Activated T-helper 1 cell treated with Interleukin-2 at 50 U/mL for 16 hours (primary cell): ENCODE measurements around the gene RASD2.

Experiments used
- DNase-seq: peaks from one replicate; pipeline ENCODE4 v3.0.0-alpha.2; 2020; ENCODE audit warnings: low read depth

The RASD2 gene

DNA sequence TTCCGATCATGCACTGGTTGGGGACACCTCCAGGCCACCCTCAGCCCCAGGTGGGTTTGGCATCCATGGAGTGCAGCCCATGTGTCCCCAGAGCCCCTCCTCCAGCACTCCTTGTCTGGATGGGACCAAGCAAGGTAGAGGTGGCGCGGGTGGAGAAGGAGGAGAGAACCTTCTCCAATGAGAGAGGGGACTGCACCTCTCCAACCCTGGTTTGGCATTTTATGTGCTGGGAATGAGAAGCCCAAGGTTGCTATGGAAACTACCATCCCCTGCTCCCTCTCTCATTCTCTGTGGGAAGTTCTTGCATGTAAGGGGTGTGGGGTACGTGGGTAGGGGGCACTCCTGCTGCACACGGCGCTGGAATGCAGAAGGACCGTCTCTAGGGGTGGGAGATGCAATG lies 21.8 kb upstream of the RASD2 start:
- no peak for DNase-seq

DNA sequence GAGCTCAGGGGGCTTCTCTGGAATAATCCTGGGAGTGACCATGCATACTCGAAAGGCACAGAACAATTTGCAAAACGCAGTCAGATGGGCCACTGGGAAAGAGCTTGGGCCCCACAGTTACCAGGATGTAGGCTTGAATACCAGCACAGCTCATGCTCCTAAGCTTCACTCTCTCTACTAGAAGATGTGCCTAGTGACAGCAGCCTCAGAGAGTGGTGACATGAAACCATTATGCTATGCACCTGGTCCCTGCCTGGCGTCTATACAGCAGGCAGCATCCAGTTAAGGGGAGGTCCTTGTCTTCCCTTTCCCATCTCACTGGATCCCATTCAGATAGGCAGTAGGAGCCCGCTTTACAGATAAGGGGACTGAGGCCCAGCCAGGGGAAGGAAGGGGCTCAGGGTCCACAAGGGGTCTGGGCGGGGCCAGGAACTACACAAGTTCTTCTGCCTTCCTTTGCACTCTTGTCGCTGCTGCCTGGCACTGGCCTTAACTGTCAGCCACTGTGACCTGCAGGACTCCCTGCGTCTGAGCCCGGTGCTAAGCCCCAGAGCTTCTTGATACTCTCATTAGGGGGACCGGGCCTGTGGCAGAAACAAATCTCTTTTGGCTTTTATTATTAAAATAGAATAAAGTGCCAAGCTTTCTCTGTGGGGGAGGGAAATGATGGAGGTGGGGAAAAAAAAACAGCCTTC lies 21.2 kb upstream of the RASD2 start:
- DNase-seq: no peak

DNA sequence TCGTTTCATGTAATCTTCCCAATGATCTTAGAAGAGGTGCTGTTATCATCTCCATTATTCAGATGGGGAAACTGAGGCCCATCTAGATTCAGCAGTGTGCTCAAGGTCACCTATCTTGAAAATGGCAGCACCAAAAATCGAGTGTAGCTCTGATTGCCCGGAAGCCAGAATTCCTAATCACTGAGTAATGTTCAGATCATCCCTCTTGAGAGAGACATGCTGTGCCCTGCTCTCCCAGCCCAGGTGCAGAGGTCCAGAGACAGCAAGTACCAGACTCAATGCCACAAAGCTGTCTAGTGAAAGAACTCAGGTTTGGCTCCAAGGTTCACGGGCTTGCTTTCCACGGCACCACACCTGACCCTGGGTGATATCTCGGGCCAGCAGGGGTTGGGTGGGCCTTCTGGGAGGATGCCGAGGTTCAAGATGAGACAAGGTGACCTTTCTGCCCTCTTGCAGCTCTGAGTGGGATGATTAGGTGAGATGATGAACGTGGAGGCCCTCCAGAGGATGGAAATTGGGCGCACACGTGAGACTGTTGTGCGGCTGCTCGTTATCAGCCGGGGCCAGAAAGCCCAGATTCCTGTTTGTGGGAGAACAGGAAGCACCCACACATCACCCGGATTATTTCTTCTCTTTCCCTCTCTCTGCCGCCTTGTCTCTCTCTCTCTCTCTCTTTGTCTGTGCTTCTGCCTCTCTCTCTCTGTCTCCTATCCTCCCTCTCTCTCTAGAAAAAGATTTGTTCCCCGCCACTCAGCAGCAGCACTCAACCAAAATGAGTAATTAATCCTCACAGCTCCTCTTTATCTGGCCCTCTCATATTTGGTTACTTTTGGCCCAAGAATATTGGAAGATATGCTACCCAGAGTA lies 19.0 kb upstream of the RASD2 start:
- no peak for DNase-seq

DNA sequence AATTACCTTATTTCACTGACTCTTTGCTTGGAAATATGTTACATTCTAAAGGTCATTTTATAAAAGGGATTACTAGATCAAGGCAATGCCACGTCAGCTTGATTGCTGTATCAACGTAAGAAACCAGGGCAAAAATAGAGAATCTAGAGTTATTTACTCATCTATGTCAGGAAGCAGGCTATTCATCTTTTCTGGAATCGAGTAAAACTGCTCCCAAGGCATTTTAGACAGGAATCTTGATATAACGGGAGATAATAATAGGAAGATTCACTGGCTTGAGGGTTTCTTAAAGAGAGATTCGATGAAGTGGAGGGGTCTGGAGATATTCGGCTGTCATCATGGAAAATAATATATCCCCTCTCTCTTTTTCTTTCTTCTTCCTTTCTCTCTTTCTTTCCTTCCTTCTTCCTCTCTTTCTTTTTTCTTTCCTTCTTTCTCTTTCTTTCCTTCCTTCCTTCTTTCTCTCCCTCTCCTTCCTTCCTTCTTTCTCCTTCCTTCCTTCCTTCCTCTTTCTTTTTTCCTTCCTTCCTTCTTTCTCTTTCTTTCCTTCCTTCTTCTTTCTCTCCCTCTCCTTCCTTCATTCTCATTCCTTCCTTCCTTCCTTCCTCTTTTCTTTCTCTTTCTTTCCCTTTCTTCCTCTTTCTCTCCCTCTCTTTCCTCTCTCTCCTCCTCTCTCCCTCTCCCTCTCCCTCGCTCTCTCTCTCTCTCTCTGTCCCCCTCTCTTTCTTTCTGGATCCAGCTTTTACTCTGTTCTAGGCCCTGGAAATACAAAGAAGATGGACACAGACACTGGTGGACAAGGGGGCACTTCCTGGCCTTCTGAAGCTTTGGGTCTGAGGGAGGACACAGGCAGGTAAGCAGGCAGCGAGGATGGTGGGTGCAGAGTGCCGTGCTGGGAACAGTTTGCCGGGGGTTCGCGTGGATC lies 18.1 kb upstream of the RASD2 start:
- no peak for DNase-seq

DNA sequence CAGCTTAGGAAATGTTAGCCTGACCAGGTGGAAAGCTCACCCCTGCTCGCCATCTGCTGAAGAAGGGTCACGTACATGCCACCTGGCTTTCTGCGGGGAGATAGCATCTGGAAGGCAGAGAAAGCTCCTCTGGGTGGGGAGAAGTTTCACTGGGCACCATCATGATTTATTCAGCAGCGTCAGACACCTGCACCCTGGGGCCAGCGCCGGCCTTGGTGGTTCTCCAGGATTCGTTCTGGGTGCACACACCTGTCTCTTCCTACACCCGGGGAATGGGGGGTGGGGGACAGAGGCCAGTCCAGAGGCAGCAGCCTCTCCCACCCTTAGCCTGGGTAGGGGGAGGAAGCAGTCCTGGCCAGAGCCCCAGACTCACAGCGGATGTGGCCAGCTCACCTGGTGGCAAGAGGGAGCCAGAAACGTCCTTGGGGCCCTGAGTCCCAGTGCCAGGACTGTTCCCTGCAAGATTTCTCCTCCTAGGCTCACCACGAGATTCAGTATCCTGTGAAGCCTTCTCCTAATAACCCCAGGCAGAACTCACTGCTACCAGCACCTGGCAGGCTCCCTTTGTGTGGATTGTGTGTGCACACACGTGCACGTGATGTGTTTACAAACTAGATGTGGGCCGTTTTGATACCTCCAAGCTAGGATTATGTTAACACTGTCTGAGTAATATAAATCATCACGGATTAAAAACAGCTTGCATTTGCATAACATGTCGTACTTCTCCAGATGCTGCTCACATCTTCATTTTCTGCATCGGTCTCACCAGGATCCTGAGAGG lies 17.3 kb upstream of the RASD2 start:
- no peak for DNase-seq

DNA sequence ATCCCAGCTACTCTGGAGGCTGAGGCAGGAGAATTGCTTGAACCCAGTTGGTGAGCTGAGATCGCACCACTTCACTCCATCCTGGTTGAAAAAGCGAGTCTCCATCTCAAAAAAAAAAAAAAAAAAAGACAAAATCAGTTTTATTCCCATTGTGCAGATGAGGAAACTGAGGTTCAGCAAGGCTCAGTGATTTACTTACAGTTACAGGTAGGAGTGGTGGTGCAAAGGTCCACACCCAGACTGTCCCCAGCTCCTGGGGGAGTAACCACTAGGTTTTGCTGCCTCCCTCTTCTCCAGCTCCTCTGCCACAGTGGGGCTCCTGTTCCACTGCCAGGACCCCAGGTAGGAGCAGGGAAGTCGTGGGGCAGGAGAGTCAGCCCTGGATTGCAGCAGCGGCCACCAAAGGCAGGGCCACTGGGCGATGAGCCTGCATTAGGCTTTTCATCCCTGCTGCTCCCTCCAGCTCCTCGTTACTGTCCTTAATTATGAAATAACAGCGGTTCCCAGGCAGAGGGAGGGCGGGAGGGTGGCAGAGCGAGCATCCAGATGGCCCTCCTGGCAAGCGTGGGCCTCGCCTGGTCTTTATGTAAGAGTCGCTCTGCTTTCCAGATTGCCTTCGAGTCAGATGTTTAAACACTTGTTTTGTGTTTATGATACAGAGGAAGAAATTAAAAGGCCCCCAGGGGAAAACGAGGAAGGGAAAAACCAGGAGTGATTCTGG lies 15.5 kb upstream of the RASD2 start:
- no peak for DNase-seq

DNA sequence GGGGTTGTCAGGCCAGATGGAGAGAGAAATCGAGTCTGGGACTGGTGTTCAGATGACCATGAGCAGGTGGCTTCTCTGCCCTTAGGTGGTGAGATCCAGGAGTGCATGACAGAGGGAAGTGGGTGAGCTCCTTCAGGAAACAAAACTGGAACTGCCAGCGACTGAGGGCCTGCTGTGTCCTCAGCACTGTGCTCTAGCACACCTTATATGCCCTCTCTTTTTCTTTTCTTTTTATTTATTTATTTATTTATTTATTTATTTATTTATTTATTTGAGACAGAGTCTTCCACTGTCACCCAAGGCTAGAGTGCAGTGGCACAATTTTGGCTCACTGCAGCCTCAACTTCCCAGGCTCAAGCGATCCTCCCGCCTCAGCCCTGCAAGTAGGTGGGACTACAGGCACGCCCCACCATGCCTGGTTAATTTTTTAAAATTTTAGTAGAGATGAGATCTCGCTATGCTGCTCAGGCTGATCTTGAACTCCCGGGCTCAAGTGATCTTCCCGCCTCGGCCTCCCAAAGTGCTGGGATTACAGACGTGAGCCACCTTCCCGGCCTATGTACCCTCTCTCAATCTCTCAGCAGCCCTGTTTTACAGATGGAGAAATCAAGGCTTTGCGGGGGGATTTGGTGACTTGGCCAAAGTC lies 14.8 kb upstream of the RASD2 start:
- DNase-seq: no peak

DNA sequence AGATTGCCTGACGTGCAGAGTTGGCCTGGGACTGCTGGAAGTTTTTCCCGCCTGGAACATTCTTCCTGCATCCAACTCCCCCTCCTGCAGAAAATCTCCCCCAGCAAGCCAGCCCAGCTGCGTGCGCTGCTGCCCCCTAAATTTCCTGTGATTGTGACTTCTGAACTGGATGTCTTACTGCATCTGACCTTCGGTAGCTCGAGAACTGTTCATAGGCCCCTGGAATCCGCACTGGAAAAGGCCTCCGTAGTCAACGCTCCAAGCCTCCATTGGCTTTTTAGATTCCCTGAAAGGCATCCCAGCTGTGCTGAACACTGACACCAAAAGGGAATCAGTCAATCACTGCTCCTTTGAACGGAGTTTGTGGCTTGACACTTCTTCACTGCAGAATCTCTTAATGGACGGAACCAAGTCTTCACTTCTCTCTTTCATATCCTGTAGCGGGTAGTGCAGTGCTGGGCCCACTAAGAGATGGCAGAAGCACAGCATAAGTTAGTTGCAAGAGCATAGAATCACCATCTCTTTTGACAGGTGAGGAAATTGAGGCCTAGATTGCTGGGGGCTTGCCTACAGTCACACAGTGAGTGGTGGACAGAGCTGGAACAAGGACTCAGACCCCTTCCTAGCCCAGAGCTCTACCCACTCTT lies 14.2 kb upstream of the RASD2 start:
- no peak for DNase-seq

DNA sequence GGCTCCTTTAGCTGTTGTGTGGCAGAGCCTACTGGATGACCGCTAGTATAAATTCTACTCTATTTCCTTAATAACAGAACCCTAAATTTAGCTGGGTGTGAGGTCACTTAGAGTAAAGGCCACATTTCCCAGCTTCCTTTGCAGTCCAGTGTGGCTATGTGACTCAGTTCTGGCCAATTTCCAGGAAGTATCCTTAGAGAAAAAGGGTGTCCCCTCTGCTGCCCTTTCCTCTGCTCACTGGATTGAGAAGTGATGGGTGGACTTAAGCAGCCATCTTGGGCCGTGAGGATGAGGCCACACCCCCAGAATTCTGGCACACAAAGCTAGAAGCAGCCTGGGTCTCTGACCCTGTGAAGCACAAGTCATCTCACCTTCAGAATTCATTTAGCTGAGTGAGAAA lies 11.7 kb upstream of the RASD2 start:
- DNase-seq: no peak

DNA sequence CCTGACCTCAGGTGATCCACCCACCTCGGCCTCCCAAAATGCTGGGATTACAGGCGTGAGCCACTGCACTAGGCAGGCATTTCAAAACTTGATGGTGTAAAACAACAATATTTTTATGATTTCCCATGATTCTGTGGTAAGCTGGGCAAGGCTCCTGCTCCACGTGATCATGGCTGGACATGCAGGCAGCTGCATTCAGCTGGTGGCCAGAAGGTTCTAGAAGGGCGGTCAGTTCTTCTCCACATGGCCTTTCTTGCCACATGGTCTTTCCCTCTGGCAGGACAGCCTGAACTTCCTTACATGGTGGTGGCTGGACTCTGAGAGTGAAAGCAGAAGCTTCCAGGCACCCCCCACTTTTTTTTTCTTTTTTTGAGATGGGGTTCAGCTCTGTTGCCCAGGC lies 9.9 kb upstream of the RASD2 start:
- no peak for DNase-seq

DNA sequence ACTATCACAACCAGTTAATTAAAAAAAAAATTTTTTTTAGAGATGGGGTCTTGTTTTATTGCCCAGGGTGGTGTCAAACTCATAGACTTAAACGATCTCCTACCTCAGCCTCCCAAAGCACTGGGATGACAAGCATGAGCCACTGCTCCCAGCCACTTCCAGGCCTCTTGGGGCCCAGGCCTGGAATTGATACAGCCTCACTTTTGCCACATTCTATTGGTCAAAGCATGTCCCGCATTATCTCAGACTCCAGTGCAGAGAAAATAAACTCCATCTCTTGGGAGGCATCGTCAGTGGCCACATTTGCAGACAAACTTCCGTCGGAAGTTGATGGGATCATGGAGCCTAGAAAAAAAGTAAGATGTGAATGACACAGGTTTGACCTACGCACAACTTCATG lies 9.4 kb upstream of the RASD2 start:
- no peak for DNase-seq

DNA sequence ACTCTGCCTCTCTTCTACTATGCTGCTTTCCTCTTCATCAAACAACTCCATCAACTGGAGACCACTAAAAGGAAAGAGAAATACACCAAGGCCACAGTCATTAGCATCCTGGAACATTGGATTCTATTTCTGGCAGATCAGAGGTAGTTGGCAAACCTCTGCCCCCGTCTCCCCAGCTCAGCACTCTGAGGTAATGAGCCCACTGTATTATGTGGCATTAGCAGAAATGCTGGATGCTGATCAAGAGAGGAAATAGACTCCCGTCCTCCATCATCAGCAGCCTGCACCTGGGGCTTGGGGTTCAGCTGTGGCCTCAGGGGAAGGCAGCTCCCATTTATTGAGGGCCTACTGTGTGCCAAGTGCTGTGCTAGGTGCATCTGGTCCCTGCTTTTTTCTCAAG lies 9.0 kb upstream of the RASD2 start:
- no peak for DNase-seq

DNA sequence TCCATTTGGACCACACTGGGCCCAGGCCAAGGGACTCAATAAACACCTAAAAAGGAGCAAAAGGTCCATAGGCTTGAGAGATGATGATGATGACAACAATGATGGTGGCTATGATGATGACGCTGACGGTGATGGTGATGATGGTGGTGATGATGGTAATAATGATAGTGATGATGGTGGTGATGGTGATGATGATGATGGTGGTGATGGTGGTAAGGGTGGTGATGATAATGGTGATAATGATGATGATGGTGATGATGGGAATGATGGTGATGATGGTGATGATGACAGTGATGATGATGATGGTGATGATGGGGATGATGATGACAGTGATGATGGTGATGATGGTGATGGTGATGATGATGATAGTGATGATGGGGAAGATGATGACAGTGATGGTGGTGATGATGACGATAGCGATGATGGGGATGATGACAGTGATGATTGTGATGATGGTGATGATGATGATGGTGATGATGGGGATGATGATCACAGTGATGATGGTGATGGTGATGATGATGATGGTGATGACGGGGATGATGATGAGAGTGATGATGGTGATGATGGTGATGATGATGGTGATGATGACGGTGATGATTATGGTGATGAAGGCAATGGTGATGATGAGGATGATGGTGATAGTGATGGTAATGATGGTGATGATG lies 7.1 kb upstream of the RASD2 start:
- DNase-seq: no peak

DNA sequence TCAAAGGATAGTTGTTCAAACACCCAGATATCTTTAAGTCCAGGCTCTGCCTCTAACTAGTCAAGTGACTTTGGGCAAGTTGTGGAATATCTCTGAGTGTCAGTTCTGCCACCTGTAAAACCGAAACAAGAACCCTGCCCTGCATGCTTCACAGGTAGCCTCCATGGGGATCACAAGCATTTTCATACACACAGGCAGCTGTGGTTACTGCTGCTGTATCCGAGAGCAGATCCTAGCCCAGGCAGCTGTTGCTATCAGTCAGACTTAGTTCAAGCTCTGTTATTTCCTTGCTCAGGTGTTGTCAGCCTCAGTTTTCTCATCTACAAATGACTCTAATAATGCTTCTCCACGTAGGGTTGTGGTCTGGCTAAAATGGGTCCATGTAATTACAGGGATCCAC lies 6.5 kb upstream of the RASD2 start:
- no peak for DNase-seq

DNA sequence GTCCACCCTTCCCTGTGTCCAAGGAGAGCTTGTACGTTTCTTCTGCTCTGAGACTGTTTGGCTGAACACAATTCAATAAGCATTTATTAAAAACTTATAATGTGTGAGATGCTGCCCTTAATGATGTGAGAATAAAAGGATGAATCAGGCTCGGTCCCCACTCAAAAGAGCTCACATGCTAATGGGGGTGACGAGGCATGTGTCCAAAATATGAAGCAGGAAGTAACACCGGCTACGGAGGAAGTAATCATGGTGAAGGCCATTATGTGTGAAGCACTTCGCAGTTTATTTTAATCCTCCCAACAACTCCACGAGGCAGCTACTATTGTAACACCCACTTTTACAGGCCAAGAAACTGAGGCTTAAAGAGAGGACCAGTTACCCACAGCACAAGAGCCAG lies 3.4 kb upstream of the RASD2 start:
- DNase-seq: no peak

DNA sequence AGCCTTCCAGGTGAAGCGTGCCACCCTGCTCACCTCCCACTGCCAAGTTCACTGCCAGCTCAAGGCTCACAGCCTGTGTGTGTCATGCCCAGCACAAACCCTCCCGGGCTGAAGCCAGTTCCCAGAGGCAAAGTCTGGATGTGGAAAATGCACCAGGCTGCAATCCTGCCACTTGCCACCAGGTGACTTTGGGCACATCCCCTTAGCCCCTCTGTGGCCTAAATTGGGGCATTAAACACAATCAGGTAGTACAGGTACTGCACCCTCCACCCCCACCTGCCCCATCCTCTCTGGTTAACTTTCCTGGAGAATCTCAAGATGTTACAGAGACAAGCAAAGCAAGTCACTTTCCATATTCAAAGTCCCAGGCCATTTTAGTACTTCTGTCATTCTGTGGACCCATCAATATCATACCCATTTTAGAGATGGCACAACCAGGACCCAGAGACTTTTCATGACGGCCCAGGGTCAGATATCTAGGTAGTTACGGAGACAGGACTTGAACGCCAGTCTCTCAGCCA lies 1.8 kb upstream of the RASD2 start:
- no peak for DNase-seq

DNA sequence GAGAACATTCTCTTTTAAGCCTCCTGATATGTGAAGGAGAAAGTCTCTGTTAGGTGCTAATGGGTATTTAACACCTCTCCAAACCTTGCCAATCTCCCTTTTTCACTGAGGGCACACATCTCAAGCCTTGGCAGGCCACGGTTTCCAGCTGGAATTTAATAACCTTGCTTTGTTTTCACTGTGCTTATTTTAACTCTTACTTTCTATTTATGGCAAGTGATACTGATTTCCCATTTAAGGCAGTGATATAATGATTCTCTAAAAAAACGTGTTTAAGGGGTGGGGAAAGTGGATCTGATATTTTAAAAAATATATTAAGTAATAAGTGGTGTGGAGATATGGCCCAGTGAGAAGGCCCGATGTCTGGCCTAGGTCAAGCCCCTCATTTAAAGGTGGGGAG lies 1.1 kb upstream of the RASD2 start:
- no peak for DNase-seq

DNA sequence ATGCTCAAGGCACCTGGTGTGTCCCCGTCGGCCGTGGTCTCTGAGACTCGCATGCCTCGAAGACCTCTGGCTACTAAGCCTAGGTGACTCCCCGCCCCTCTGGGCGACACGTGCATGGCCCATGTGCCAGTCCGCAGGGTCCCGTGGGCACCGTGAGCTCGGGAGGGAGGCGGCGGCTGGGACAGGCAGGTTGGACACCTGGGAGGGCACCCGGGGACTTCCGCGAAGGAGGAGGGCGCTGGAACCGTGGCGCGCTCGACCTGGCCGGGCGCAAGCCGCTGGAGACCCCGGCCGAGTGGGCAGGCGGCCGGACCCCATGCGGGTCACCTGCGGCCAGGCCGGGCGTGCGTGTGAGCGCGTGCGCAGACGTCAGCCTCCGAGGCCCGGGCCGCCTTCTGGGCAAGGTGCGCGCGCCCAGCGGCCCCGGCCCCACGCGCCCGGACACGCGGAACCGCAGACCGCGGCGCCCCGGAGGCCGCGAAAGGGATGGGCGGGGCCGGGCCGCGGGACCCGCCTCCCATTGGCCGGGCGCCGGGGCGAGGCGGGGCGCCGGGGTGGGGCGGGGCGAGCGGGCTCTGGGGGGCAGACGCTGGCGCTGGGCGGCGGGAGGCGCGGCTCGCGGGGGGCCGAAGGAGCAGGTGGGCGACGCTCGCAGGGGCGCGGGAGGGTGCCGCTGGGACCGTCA lies 579 bp upstream of the RASD2 start:
- DNase-seq: peak; percentile 37

DNA sequence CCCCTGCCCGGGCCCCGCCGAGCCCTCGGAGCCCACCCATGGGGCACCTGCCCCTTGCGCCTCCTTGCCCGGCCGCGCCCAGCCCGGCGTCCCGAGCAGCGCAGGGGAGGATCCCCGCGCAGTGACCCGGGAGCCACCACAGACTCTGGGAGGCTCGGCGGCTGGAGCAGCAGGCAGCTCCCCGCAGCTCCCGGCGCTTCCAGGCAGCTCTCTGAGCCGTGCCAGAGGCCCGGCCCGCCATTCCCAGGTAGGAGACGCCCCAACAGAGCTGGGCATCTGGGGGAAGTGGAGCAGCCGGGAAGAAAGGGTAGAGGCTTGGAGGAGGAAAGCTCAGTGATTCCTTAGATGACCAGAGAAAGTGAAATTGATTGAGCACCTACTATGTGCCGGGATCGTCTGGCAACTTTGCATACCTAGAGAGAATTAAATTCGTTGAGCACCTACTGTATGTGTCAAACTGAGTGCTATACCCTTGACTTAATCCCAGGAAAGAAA lies 670 bp downstream of the RASD2 start:
- DNase-seq: no peak
